GM06990 (cell line): ENCODE data around the gene SRSF2.
A peak's percentile ranks its signal among the peaks of the same experiment; 100 is the strongest.

Experiments
- DNase-seq: peaks from one replicate; pipeline ENCODE4 v3.0.0-alpha.2; 2011; ENCODE audit not compliant: insufficient read length; ENCODE audit errors: extremely low read depth
- H3K27me3 ChIP-seq: replicated peaks from 2 replicates; pipeline ENCODE4 v1.6.0; 2011; ENCODE audit warnings: low read length; ENCODE audit not compliant: control insufficient read depth, insufficient read depth
- H3K36me3 ChIP-seq: 2 replicates; pipeline ENCODE4 v1.5.1; 2011; ENCODE audit warnings: low read length; ENCODE audit not compliant: control insufficient read depth, insufficient read depth
- H3K4me3 ChIP-seq: replicated peaks from 2 replicates; pipeline ENCODE4 v1.5.1; 2011; ENCODE audit warnings: low read depth, mild to moderate bottlenecking, control low read depth, low read length
- CTCF ChIP-seq: IDR thresholded peaks from 2 replicates; pipeline ENCODE4 v1.5.1; 2011; ENCODE audit warnings: low read length, control low read depth, mild to moderate bottlenecking, inconsistent platforms; ENCODE audit not compliant: insufficient read depth, poor library complexity, severe bottlenecking

The SRSF2 gene

GRCh38 chr17:76720211-76720610 lies 16.9 kb downstream of the SRSF2 start:
- TF ChIP-seq CTCF: no peak
- no peaks in the 10 kb centered on the region for H3K27me3 ChIP-seq
- DNase-seq: no peak
- H3K36me3 ChIP-seq: peaks cover 31% of the 10 kb centered on the region
- no peak overlapping the region for H3K4me3 ChIP-seq

- Histone ChIP-seq H3K4me3 (no peak overlapping the region), H3K27me3 (no peaks in the 10 kb centered on the region), H3K36me3 (peaks cover 32% of the 10 kb centered on the region)
- DNase-seq: no peak
- TF ChIP-seq CTCF: no peak
Measured at GRCh38 chr17:76718516-76718915, 18.6 kb downstream of the SRSF2 start.

- no peak overlapping the region for H3K4me3 ChIP-seq
- no peak for TF ChIP-seq CTCF
- no peaks in the 10 kb centered on the region for H3K27me3 ChIP-seq
- DNase-seq: no peak
- H3K36me3 ChIP-seq: peaks cover 26% of the 10 kb centered on the region
Measured at GRCh38 chr17:76716839-76717215, 20.3 kb downstream of the SRSF2 start.

GRCh38 chr17:76716146-76716838 lies 20.8 kb downstream of the SRSF2 start:
- DNase-seq: no peak
- no peak for TF ChIP-seq CTCF
- H3K4me3 ChIP-seq: no peak overlapping the region
- H3K27me3 ChIP-seq: no peaks in the 10 kb centered on the region
- H3K36me3 ChIP-seq: peaks cover 21% of the 10 kb centered on the region

- peaks cover 17% of the 10 kb centered on the region for H3K36me3 ChIP-seq
- no peak for DNase-seq
- TF ChIP-seq CTCF: no peak
- no peak overlapping the region for H3K4me3 ChIP-seq
- H3K27me3 ChIP-seq: no peaks in the 10 kb centered on the region
Measured at GRCh38 chr17:76715496-76715830, 21.7 kb downstream of the SRSF2 start.

GRCh38 chr17:76714822-76715495 lies 22.2 kb downstream of the SRSF2 start:
- Histone ChIP-seq H3K27me3 (no peaks in the 10 kb centered on the region), H3K4me3 (no peak overlapping the region), H3K36me3 (peaks cover 13% of the 10 kb centered on the region)
- DNase-seq: no peak
- TF ChIP-seq CTCF: peak; percentile 79
